SK-N-SH treated with all-trans-retinoic acid at 6 μM for 48 hours (cell line): ENCODE data around the gene NBEA.
"Not testable (repeated sequence)": the region's sequence is repeated elsewhere in the genome, so short reads cannot be mapped to it uniquely, and the experiment has no call there.

Source experiments
- ATAC-seq: fragments of 200-7000 bp; cut with Tn5 transposase; 3 replicates; pipeline ENCODE4 v1.9.1; 2020; ENCODE audit warnings: mild to moderate bottlenecking, moderate library complexity
- ARNTL ChIP-seq: fragments of 450-650 bp; formaldehyde crosslinking; IDR thresholded peaks from 2 replicates; pipeline ENCODE4 v1.5.0; 2020; ENCODE audit warnings: low read depth, mild to moderate bottlenecking, moderate library complexity, borderline replicate concordance
- BACH2 ChIP-seq: fragments of 250-450 bp; sonication (Bioruptor Pico); IDR thresholded peaks from 2 replicates; pipeline ENCODE4 v1.9.0; 2021; ENCODE audit warnings: mild to moderate bottlenecking, borderline replicate concordance
- CSDC2 ChIP-seq: fragments of 250-450 bp; sonication (Bioruptor Pico); IDR thresholded peaks from 2 replicates; pipeline ENCODE4 v1.5.0; 2020; ENCODE audit warnings: mild to moderate bottlenecking, moderate library complexity
- ESRRG ChIP-seq: fragments of 250-450 bp; sonication (Bioruptor Pico); IDR thresholded peaks from 2 replicates; pipeline ENCODE4 v1.6.1; 2021; ENCODE audit warnings: mild to moderate bottlenecking
- GLIS3 ChIP-seq: fragments of 250-450 bp; sonication (Bioruptor Pico); IDR thresholded peaks from 2 replicates; pipeline ENCODE4 v1.5.0; 2020; ENCODE audit warnings: mild to moderate bottlenecking, moderate library complexity
- ISL1 ChIP-seq: fragments of 250-450 bp; sonication (Bioruptor Pico); IDR thresholded peaks from 2 replicates; pipeline ENCODE4 v2.1.2; 2022; ENCODE audit warnings: mild to moderate bottlenecking, moderate library complexity
- OSR1 ChIP-seq: fragments of 250-450 bp; sonication (Bioruptor Pico); IDR thresholded peaks from 2 replicates; pipeline ENCODE4 v1.8.0; 2022; ENCODE audit warnings: moderate library complexity, mild to moderate bottlenecking, inconsistent platforms
- PPARA ChIP-seq: fragments of 250-450 bp; sonication (Bioruptor Pico); IDR thresholded peaks from 2 replicates; pipeline ENCODE4 v1.5.0; 2020; ENCODE audit warnings: mild to moderate bottlenecking, borderline replicate concordance
- RARB ChIP-seq: fragments of 250-450 bp; sonication (Bioruptor Pico); IDR thresholded peaks from 2 replicates; pipeline ENCODE4 v1.8.0; 2021; ENCODE audit warnings: mild to moderate bottlenecking, moderate library complexity
- SNAI2 ChIP-seq: fragments of 250-450 bp; sonication (Bioruptor Pico); IDR thresholded peaks from 2 replicates; pipeline ENCODE4 v1.5.0; 2020; ENCODE audit warnings: mild to moderate bottlenecking, moderate library complexity
- TCF4 ChIP-seq: fragments of 250-450 bp; sonication (Bioruptor Pico); IDR thresholded peaks from 2 replicates; pipeline ENCODE4 v1.8.0; 2021; ENCODE audit warnings: mild to moderate bottlenecking, moderate library complexity, borderline replicate concordance
- ZC3H10 ChIP-seq: fragments of 250-450 bp; sonication (Bioruptor Pico); IDR thresholded peaks from 2 replicates; pipeline ENCODE4 v1.5.1; 2021; ENCODE audit warnings: mild to moderate bottlenecking, moderate library complexity
- ZFP3 ChIP-seq: fragments of 250-450 bp; sonication (Bioruptor Pico); IDR thresholded peaks from 2 replicates; pipeline ENCODE4 v1.5.0; 2020; ENCODE audit warnings: mild to moderate bottlenecking, moderate library complexity
- ZFP30 ChIP-seq: fragments of 450-650 bp; formaldehyde crosslinking; IDR thresholded peaks from 2 replicates; pipeline ENCODE4 v1.5.0; 2022; ENCODE audit warnings: mild to moderate bottlenecking, moderate library complexity
- ZNF565 ChIP-seq: fragments of 450-650 bp; formaldehyde crosslinking; conservative IDR thresholded peaks from 2 replicates; pipeline ENCODE4 v1.5.0; 2020; ENCODE audit warnings: low read depth, mild to moderate bottlenecking, moderate library complexity
- ZNF70 ChIP-seq: fragments of 450-650 bp; formaldehyde crosslinking; IDR thresholded peaks from 2 replicates; pipeline ENCODE4 v1.5.0; 2020; ENCODE audit warnings: mild to moderate bottlenecking, moderate library complexity
- ZNF8 ChIP-seq: fragments of 450-650 bp; formaldehyde crosslinking; IDR thresholded peaks from 2 replicates; pipeline ENCODE4 v1.5.0; 2020; ENCODE audit warnings: mild to moderate bottlenecking, moderate library complexity
- TF ChIP-seq, protein P1 (sequence below): fragments of 250-450 bp; sonication (Bioruptor Pico); IDR thresholded peaks from 2 replicates; pipeline ENCODE4 v1.8.0; 2020; ENCODE audit warnings: mild to moderate bottlenecking, moderate library complexity, borderline replicate concordance
- TF ChIP-seq, protein P2 (sequence below): fragments of 250-450 bp; sonication (Bioruptor Pico); IDR thresholded peaks from 2 replicates; pipeline ENCODE4 v1.5.1; 2021; ENCODE audit warnings: mild to moderate bottlenecking, moderate library complexity
- TF ChIP-seq, protein P3 (sequence below): fragments of 250-450 bp; sonication (Bioruptor Pico); IDR thresholded peaks from 2 replicates; pipeline ENCODE4 v1.8.0; 2021; ENCODE audit warnings: low read depth, mild to moderate bottlenecking, moderate library complexity, borderline replicate concordance
- TF ChIP-seq, protein P4 (sequence below): fragments of 250-450 bp; sonication (Bioruptor Pico); IDR thresholded peaks from 2 replicates; pipeline ENCODE4 v1.5.1; 2020; ENCODE audit warnings: low read depth, mild to moderate bottlenecking, moderate library complexity
- TF ChIP-seq, protein P5 (sequence below): fragments of 250-450 bp; sonication (Bioruptor Pico); IDR thresholded peaks from 2 replicates; pipeline ENCODE4 v1.5.0; 2020; ENCODE audit warnings: mild to moderate bottlenecking, moderate library complexity

Gene NBEA

DNA sequence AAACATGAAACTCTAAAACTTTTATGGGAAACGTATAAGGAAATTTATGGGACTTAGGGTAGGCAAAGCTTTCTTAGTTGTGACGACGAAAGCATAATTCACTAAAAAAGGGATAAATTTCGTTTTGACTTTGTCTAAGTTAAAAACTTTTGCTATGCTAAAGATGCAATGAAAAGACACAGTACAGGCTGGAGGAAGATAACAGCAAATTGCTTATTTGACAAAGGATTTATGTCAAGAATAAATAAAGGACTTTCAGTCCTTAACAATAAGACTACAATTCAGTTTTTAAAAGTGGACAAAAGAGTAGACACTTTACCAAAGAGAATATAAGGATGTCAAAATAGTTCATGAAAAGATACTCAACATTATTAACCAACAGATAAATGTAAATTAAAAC lies 150.2 kb downstream of the NBEA start:
- no peak for TF ChIP-seq GLIS3 (CRISPR knock-in tag)
- TF ChIP-seq, all 23 proteins: peak for 0
- no peak for ATAC-seq

DNA sequence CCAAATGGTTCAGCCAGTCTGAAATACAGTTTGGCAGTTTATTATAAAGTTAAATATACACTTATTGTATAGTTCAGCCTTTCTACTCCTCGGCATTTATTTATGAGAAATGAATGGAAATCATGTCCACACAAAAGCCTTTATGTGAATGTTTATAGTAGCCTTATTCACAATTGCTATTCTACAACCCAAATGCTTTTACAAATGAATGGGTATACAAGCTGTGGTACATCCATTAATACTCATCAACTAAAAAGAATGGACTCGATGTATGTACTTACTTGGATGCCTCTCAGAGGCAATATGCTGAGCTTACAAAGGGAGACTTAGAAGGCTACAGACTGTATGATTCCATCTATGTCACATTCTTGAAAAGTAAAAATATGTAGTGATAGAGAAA lies 150.7 kb downstream of the NBEA start:
- TF ChIP-seq ZC3H10 (no peak), ZNF565 (CRISPR knock-in tag) (no peak), ZNF8 (0 out of 2 replicates have a peak, but pooled peaks have one; percentile 39), ARNTL (no peak)
- ATAC-seq = no peak

DNA sequence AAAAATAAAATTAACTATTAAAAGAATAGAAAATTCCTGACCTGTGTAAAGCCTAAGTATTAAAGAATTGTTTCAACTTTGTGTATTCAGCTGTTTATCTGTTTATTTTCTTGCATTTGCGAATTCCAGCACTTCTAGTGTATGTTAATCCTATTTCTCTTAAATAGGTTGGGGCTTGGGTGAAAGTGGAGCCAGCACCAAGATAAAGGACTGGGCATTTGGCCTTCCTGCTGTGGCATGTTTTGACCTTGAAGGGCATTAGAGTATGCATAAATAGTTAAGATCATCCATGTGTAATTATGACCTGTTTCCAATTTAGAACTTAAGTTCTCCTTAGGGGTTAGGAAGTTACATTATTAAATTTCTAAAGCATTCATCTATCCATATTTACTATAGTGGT lies 151.3 kb downstream of the NBEA start:
- ATAC-seq = no peak
- no peak for TF ChIP-seq ZNF70
- no peak for TF ChIP-seq ESRRG (CRISPR knock-in tag)
- TF ChIP-seq, protein P1, sequence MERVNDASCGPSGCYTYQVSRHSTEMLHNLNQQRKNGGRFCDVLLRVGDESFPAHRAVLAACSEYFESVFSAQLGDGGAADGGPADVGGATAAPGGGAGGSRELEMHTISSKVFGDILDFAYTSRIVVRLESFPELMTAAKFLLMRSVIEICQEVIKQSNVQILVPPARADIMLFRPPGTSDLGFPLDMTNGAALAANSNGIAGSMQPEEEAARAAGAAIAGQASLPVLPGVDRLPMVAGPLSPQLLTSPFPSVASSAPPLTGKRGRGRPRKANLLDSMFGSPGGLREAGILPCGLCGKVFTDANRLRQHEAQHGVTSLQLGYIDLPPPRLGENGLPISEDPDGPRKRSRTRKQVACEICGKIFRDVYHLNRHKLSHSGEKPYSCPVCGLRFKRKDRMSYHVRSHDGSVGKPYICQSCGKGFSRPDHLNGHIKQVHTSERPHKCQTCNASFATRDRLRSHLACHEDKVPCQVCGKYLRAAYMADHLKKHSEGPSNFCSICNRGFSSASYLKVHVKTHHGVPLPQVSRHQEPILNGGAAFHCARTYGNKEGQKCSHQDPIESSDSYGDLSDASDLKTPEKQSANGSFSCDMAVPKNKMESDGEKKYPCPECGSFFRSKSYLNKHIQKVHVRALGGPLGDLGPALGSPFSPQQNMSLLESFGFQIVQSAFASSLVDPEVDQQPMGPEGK (CRISPR knock-in tag) = no peak
- no peak for TF ChIP-seq ZFP3 (CRISPR knock-in tag)
- no peak for TF ChIP-seq ISL1 (CRISPR knock-in tag)
- TF ChIP-seq, protein P2, sequence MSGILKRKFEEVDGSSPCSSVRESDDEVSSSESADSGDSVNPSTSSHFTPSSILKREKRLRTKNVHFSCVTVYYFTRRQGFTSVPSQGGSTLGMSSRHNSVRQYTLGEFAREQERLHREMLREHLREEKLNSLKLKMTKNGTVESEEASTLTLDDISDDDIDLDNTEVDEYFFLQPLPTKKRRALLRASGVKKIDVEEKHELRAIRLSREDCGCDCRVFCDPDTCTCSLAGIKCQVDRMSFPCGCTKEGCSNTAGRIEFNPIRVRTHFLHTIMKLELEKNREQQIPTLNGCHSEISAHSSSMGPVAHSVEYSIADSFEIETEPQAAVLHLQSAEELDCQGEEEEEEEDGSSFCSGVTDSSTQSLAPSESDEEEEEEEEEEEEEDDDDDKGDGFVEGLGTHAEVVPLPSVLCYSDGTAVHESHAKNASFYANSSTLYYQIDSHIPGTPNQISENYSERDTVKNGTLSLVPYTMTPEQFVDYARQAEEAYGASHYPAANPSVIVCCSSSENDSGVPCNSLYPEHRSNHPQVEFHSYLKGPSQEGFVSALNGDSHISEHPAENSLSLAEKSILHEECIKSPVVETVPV = no peak
- TF ChIP-seq ZC3H10 = no peak
- no peak for TF ChIP-seq ARNTL
- TF ChIP-seq, protein P3, sequence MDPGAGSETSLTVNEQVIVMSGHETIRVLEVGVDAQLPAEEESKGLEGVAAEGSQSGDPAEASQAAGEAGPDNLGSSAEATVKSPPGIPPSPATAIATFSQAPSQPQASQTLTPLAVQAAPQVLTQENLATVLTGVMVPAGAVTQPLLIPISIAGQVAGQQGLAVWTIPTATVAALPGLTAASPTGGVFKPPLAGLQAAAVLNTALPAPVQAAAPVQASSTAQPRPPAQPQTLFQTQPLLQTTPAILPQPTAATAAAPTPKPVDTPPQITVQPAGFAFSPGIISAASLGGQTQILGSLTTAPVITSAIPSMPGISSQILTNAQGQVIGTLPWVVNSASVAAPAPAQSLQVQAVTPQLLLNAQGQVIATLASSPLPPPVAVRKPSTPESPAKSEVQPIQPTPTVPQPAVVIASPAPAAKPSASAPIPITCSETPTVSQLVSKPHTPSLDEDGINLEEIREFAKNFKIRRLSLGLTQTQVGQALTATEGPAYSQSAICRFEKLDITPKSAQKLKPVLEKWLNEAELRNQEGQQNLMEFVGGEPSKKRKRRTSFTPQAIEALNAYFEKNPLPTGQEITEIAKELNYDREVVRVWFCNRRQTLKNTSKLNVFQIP (CRISPR knock-in tag) = no peak
- TF ChIP-seq RARB (CRISPR knock-in tag) = no peak
- TF ChIP-seq PPARA = no peak
- TF ChIP-seq, protein P4, sequence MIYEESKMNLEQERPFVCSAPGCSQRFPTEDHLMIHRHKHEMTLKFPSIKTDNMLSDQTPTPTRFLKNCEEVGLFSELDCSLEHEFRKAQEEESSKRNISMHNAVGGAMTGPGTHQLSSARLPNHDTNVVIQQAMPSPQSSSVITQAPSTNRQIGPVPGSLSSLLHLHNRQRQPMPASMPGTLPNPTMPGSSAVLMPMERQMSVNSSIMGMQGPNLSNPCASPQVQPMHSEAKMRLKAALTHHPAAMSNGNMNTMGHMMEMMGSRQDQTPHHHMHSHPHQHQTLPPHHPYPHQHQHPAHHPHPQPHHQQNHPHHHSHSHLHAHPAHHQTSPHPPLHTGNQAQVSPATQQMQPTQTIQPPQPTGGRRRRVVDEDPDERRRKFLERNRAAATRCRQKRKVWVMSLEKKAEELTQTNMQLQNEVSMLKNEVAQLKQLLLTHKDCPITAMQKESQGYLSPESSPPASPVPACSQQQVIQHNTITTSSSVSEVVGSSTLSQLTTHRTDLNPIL (CRISPR knock-in tag) = no peak
- TF ChIP-seq BACH2 (CRISPR knock-in tag) = no peak
- TF ChIP-seq ZFP30 (CRISPR knock-in tag) = no peak
- no peak for TF ChIP-seq OSR1 (CRISPR knock-in tag)
- TF ChIP-seq CSDC2 (CRISPR knock-in tag) = no peak
- TF ChIP-seq TCF4 (CRISPR knock-in tag) = no peak
- TF ChIP-seq SNAI2 (CRISPR knock-in tag) = no peak
- TF ChIP-seq GLIS3 (CRISPR knock-in tag) = no peak
- TF ChIP-seq ZNF8 = no peak

DNA sequence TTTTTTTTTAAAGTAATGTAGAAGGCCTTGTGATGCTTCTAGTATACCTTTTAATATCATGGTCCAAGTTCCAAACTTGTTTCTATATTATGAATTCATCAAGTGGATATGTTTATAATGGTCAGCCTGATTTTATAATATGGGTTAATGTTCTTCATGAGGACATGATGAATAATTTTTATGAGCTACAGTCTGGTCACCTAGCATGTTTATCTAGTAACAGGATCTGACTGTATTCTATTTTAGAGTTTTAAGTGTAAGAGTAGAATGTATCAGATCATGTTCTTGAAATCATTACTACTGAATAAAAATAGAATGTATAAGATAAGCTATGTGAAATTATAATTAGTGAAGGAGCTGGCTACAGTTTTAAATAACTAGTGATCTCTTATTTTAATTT lies 164.7 kb downstream of the NBEA start:
- ATAC-seq = not testable (repeated sequence)

DNA sequence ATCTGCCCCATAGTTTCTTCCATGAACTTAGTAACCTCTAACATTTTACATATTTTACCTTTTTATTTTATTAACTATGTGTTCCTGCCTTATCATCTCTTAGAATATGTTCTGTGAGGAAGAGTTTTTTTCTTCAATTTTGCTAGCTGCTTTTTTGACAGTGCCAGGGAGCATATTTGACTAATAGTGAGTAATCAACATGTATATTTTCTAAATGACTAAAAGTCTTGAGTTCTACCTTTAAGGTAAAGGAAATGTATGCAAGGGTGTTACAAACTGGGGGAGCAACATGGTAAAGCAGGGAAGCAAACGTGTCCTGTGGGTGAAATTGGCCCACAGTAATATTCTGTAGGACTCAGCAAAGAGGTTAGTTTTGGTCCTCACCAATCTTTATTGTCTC lies 165.5 kb downstream of the NBEA start:
- TF ChIP-seq, protein P5, sequence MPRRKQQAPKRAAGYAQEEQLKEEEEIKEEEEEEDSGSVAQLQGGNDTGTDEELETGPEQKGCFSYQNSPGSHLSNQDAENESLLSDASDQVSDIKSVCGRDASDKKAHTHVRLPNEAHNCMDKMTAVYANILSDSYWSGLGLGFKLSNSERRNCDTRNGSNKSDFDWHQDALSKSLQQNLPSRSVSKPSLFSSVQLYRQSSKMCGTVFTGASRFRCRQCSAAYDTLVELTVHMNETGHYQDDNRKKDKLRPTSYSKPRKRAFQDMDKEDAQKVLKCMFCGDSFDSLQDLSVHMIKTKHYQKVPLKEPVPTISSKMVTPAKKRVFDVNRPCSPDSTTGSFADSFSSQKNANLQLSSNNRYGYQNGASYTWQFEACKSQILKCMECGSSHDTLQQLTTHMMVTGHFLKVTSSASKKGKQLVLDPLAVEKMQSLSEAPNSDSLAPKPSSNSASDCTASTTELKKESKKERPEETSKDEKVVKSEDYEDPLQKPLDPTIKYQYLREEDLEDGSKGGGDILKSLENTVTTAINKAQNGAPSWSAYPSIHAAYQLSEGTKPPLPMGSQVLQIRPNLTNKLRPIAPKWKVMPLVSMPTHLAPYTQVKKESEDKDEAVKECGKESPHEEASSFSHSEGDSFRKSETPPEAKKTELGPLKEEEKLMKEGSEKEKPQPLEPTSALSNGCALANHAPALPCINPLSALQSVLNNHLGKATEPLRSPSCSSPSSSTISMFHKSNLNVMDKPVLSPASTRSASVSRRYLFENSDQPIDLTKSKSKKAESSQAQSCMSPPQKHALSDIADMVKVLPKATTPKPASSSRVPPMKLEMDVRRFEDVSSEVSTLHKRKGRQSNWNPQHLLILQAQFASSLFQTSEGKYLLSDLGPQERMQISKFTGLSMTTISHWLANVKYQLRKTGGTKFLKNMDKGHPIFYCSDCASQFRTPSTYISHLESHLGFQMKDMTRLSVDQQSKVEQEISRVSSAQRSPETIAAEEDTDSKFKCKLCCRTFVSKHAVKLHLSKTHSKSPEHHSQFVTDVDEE = no peak
- TF ChIP-seq ARNTL (no peak), TCF4 (CRISPR knock-in tag) (no peak), ZFP3 (CRISPR knock-in tag) (no peak), ZNF565 (CRISPR knock-in tag) (no peak)
- TF ChIP-seq, protein P2 = no peak
- ATAC-seq = no peak

DNA sequence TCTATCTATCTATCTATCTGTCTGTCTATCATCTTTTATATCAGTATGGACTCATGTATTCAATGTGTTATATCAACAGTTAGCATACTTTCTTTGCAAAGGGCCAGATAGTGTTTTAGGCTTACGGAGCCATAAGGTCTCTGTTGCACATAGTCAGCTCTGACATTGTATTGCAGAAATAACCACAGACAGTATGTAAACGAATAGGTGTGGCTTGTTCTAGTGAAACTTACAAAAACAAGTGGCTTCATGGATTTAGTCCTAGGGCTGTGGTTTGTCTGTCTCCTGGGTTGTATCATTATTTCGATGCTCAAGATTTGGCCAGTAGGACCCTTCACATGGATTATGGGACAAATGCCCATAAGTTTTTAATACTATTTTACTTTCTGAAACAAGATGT lies 171.5 kb downstream of the NBEA start:
- ATAC-seq = not testable (repeated sequence)
